Panc1 (cell line): Measurements from ENCODE around the gene MRPL20. TPM values are rescaled to one million over a fixed set of nuclear protein-coding genes. Genes with fewer than 3 reads are reported as not detected.

ENCODE experiments used
- ATAC-seq: fragments of 200-7000 bp; cut with Tn5 transposase; 2 replicates; pipeline ENCODE4 v1.9.1; 2020; ENCODE audit warnings: mild to moderate bottlenecking, moderate library complexity
- BruUV-seq: library from RNA; stranded (reverse); fragments of 400-500 nt; replicated peaks from 2 replicates; lab custom pipeline; 2021; lab: Mats Ljungman, UMichigan
- CTCF ChIA-PET: fragments of 300-600 bp; sonication (Branson Sonifier 250); formaldehyde crosslinking; loops from one replicate; lab custom pipeline; 2022; ENCODE audit warnings: antibody characterized with exemption; lab: Charles Lee
- POLR2A ChIA-PET: fragments of 300-600 bp; sonication (Branson Sonifier 250); formaldehyde crosslinking; loops from one replicate; lab custom pipeline; 2022; ENCODE audit warnings: antibody characterized with exemption; lab: Charles Lee
- DNase-seq: peaks from one replicate; pipeline ENCODE4 v3.0.0-alpha.2; 2010; ENCODE audit warnings: low read depth, low spot score
- H3K27ac ChIP-seq: 2 replicates; pipeline ENCODE4 v1.5.1; 2011; ENCODE audit warnings: mild to moderate bottlenecking, low read length, inconsistent platforms
- H3K27me3 ChIP-seq: fragments of 200-500 bp; sonication (Bioruptor generic); 2 replicates; pipeline ENCODE4 v1.6.0; 2014; ENCODE audit warnings: low read length, inconsistent platforms; ENCODE audit not compliant: control insufficient read depth, insufficient read depth
- H3K36me3 ChIP-seq: fragments of 200-500 bp; sonication (Bioruptor generic); 2 replicates; pipeline ENCODE4 v1.5.1; 2014; ENCODE audit warnings: inconsistent platforms, mild to moderate bottlenecking, low read length, moderate library complexity; ENCODE audit not compliant: control insufficient read depth, insufficient read depth
- H3K4me1 ChIP-seq: 2 replicates; pipeline ENCODE4 v1.5.1; 2011; ENCODE audit warnings: inconsistent platforms, mild to moderate bottlenecking, low read length, moderate library complexity; ENCODE audit not compliant: control insufficient read depth, insufficient read depth
- H3K4me3 ChIP-seq, 2 experiments: 2 replicates each; pipeline ENCODE4 v1.5.1; 2011 to 2012; ENCODE audit warnings: low read depth in 2 of 2, low read length in 2 of 2, mild to moderate bottlenecking in 2 of 2, inconsistent platforms in 1 of 2, moderate library complexity in 1 of 2
- H3K9me3 ChIP-seq: fragments of 200-500 bp; sonication (Bioruptor generic); 2 replicates; pipeline ENCODE4 v1.5.1; 2014; ENCODE audit warnings: low read depth, mild to moderate bottlenecking, inconsistent platforms, low read length, moderate library complexity; ENCODE audit not compliant: control insufficient read depth, insufficient read depth
- CTCF ChIP-seq: fragments of 450-650 bp; IDR thresholded peaks from 2 replicates; pipeline ENCODE4 v1.5.1; 2017; ENCODE audit warnings: mild to moderate bottlenecking
- POLR2AphosphoS5 ChIP-seq: IDR thresholded peaks from 2 replicates; pipeline ENCODE4 v1.6.1; 2012; ENCODE audit warnings: mild to moderate bottlenecking, low read depth, low read length, moderate library complexity
- SIN3A ChIP-seq: IDR thresholded peaks from 2 replicates; pipeline ENCODE4 v1.6.1; 2012; ENCODE audit warnings: low read depth, mild to moderate bottlenecking, low read length, moderate library complexity, borderline replicate concordance; ENCODE audit not compliant: insufficient read depth
- TCF7L2 ChIP-seq: IDR thresholded peaks from 2 replicates; pipeline ENCODE4 v1.6.1; 2011; ENCODE audit warnings: mild to moderate bottlenecking, low read depth, low read length, inconsistent platforms
- in situ Hi-C: cut with HindIII; loops from 2 replicates; pipeline ENCODE4 v1.10.0; 2016; ENCODE audit warnings: low sequenced_read_pairs, low pct_unique_long_range_greater_than_20kb
- intact Hi-C: fragments of 100-400 bp; cut with micrococcal nuclease; formaldehyde crosslinking; loops from one replicate; pipeline ENCODE4 v1.10.0; 2022; ENCODE audit not compliant: unreplicated experiment
- total RNA-seq: library from RNA; stranded (reverse); gene quantifications from one replicate; pipeline ENCODE4 v1.2.1, GENCODE V29; 2021; ENCODE audit not compliant: unreplicated experiment
- TF ChIP-seq, protein P1 (sequence below), 2 experiments: IDR thresholded peaks; 2 replicates each; pipeline ENCODE4 v1.6.1; 2011 to 2012; ENCODE audit warnings: low read depth in 2 of 2, control low read depth in 1 of 2, low read length in 1 of 2, mild to moderate bottlenecking in 1 of 2, moderate library complexity in 1 of 2; ENCODE audit not compliant: insufficient read depth in 1 of 2

The MRPL20 gene
- total RNA-seq, 1 experiment from 2014 or later, result 196 TPM

GRCh38 chr1:1423245-1423597 lies 16.1 kb upstream of the MRPL20 start:
- H3K4me1 ChIP-seq, result peaks cover 29% of the 10 kb centered on the region
- ChIA-PET POLR2A (no interaction called here), CTCF (no interaction called here)
- BruUV-seq, result no TSS peak
- ATAC-seq (no peak), DNase-seq (no peak)
- H3K27ac ChIP-seq, result no peak overlapping the region
- no peaks in the 10 kb centered on the region for H3K9me3 ChIP-seq
- in situ Hi-C loops (no loop called here), intact Hi-C loops (no loop called here)
- H3K4me3 ChIP-seq, result no peak overlapping the region
- H3K36me3 ChIP-seq, result no peaks in the 10 kb centered on the region
- no peaks in the 10 kb centered on the region for H3K27me3 ChIP-seq
- no peak for TF ChIP-seq TCF7L2
- TF ChIP-seq SIN3A, result no peak
- no peak for TF ChIP-seq CTCF
- no peak for TF ChIP-seq POLR2AphosphoS5
- TF ChIP-seq, protein P1, sequence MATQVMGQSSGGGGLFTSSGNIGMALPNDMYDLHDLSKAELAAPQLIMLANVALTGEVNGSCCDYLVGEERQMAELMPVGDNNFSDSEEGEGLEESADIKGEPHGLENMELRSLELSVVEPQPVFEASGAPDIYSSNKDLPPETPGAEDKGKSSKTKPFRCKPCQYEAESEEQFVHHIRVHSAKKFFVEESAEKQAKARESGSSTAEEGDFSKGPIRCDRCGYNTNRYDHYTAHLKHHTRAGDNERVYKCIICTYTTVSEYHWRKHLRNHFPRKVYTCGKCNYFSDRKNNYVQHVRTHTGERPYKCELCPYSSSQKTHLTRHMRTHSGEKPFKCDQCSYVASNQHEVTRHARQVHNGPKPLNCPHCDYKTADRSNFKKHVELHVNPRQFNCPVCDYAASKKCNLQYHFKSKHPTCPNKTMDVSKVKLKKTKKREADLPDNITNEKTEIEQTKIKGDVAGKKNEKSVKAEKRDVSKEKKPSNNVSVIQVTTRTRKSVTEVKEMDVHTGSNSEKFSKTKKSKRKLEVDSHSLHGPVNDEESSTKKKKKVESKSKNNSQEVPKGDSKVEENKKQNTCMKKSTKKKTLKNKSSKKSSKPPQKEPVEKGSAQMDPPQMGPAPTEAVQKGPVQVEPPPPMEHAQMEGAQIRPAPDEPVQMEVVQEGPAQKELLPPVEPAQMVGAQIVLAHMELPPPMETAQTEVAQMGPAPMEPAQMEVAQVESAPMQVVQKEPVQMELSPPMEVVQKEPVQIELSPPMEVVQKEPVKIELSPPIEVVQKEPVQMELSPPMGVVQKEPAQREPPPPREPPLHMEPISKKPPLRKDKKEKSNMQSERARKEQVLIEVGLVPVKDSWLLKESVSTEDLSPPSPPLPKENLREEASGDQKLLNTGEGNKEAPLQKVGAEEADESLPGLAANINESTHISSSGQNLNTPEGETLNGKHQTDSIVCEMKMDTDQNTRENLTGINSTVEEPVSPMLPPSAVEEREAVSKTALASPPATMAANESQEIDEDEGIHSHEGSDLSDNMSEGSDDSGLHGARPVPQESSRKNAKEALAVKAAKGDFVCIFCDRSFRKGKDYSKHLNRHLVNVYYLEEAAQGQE (IDR thresholded peaks at IDR 0.05; ENCODE audit: insufficient read depth in 1 of 2, low read depth in 2 of 2, low read length in 1 of 2), result no peak

- intact Hi-C loops (no loop called here), in situ Hi-C loops (no loop called here)
- Histone ChIP-seq H3K9me3 (no peaks in the 10 kb centered on the region), H3K36me3 (no peaks in the 10 kb centered on the region), H3K27me3 (no peaks in the 10 kb centered on the region), H3K27ac (peak overlapping the region; percentile 65), H3K4me1 (peaks cover 27% of the 10 kb centered on the region), H3K4me3 (no peak overlapping the region)
- no TSS peak for BruUV-seq
- DNase-seq, result no peak
- ATAC-seq, result no peak
- CTCF ChIA-PET, result no interaction called here
- TF ChIP-seq CTCF (no peak), SIN3A (no peak), TCF7L2 (no peak), POLR2AphosphoS5 (no peak)
- TF ChIP-seq, protein P1 (IDR thresholded peaks at IDR 0.05; ENCODE audit: insufficient read depth in 1 of 2, low read depth in 2 of 2, low read length in 1 of 2), result no peak
- POLR2A ChIA-PET, result no interaction called here
These were observed 15.6 kb upstream of the MRPL20 start for GRCh38 chr1:1422465-1423244.
